H1 (cell line): ENCODE results near the gene CPPED1. TPM values are rescaled to one million over a fixed set of nuclear protein-coding genes. Genes with fewer than 3 reads are reported as not detected.

Experiments
- CTCF ChIA-PET: fragments of 300-600 bp; sonication (Branson Sonifier 250); formaldehyde crosslinking; loops from one replicate; lab custom pipeline; 2021; ENCODE audit not compliant: partially characterized antibody; lab: Charles Lee
- POLR2A ChIA-PET: fragments of 300-600 bp; sonication (Branson Sonifier 250); formaldehyde crosslinking; loops from one replicate; lab custom pipeline; 2021; ENCODE audit warnings: inconsistent platforms; ENCODE audit not compliant: partially characterized antibody; lab: Charles Lee
- DNase-seq, 2 experiments: peaks; one replicate each; pipeline versions ENCODE4 v3.0.0 to v3.0.0-alpha.2; 2010 to 2022; ENCODE audit warnings: low spot score in 2 of 2, low read depth in 1 of 2, mixed read lengths in 1 of 2
- FAIRE-seq: peaks from 2 replicates; lab custom pipeline; 2011; peaks lifted over from hg19 to GRCh38; lab: Jason Lieb, UNC
- H2AFZ ChIP-seq: 2 replicates; pipeline ENCODE4 v1.8.1; 2012; ENCODE audit warnings: low read length, inconsistent platforms
- H2AK5ac ChIP-seq: 2 replicates; pipeline ENCODE4 v1.6.1; 2013; ENCODE audit warnings: low read depth, low read length
- H2BK120ac ChIP-seq: replicated peaks from 2 replicates; pipeline ENCODE3; 2013; ENCODE audit warnings: low read depth, low read length, inconsistent platforms
- H2BK12ac ChIP-seq: 2 replicates; pipeline ENCODE4 v1.6.1; 2013; ENCODE audit warnings: low read depth, low read length
- H2BK15ac ChIP-seq: 2 replicates; pipeline ENCODE4 v1.6.1; 2013; ENCODE audit warnings: low read length
- H2BK20ac ChIP-seq: 2 replicates; pipeline ENCODE4 v1.6.1; 2013; ENCODE audit warnings: low read length
- H2BK5ac ChIP-seq: 2 replicates; pipeline ENCODE4 v1.6.1; 2013; ENCODE audit warnings: low read depth, low read length
- H3K14ac ChIP-seq: 2 replicates; pipeline ENCODE4 v1.6.1; 2013; ENCODE audit warnings: inconsistent platforms; ENCODE audit not compliant: insufficient read length
- H3K18ac ChIP-seq: 2 replicates; pipeline ENCODE4 v1.6.1; 2013; ENCODE audit warnings: low read length; ENCODE audit errors: extremely low read depth
- H3K23ac ChIP-seq: 2 replicates; pipeline ENCODE4 v1.6.1; 2013; ENCODE audit warnings: inconsistent platforms; ENCODE audit not compliant: insufficient read length
- H3K23me2 ChIP-seq: 2 replicates; pipeline ENCODE4 v1.6.1; 2013; ENCODE audit warnings: low read depth, low read length
- H3K27ac ChIP-seq: 2 replicates; pipeline ENCODE4 v1.6.1; 2011; ENCODE audit warnings: low read depth, low read length, inconsistent platforms
- H3K27me3 ChIP-seq, 4 experiments: replicated peaks in 1 of 4; 1 replicate in 1 of 4; 2 replicates in 3 of 4; pipeline versions ENCODE4 v1.6.1 to v1.8.1; 2011 to 2013; ENCODE audit warnings: low read length in 3 of 4, mild to moderate bottlenecking in 3 of 4, inconsistent platforms in 2 of 4, mixed read lengths in 2 of 4, moderate library complexity in 1 of 4; ENCODE audit not compliant: control insufficient read depth in 3 of 4, insufficient read depth in 3 of 4; ENCODE audit errors: extremely low read depth in 1 of 4
- H3K36me3 ChIP-seq, 4 experiments: 2 replicates each; pipeline versions ENCODE4 v1.6.1 to v1.8.1; 2011 to 2013; ENCODE audit warnings: mild to moderate bottlenecking in 4 of 4, low read length in 3 of 4, moderate library complexity in 2 of 4, control low read depth in 1 of 4, inconsistent platforms in 1 of 4; ENCODE audit not compliant: insufficient read depth in 4 of 4, control insufficient read depth in 2 of 4
- H3K4ac ChIP-seq: replicated peaks from 2 replicates; pipeline ENCODE3; 2013; ENCODE audit warnings: low read length, low read depth, mixed read lengths, inconsistent platforms; ENCODE audit not compliant: insufficient read length
- H3K4me1 ChIP-seq, 4 experiments: replicated peaks in 1 of 4; 1 replicate in 1 of 4; 2 replicates in 3 of 4; pipeline versions ENCODE4 v1.6.1 to v1.8.1; 2011 to 2013; ENCODE audit warnings: low read length in 3 of 4, inconsistent platforms in 2 of 4, mixed read lengths in 1 of 4; ENCODE audit not compliant: insufficient read depth in 4 of 4, control insufficient read depth in 3 of 4
- H3K4me2 ChIP-seq, 2 experiments: 2 replicates each; pipeline versions ENCODE4 v1.6.1 to v1.8.1; 2011 to 2013; ENCODE audit warnings: low read depth in 2 of 2, low read length in 2 of 2, control low read depth in 1 of 2, inconsistent platforms in 1 of 2, mild to moderate bottlenecking in 1 of 2; ENCODE audit not compliant: insufficient read depth in 1 of 2
- H3K4me3 ChIP-seq, 4 experiments: fragments of 200-600, 300-600 bp in 1 of 4; sonication (generic), shearing (Covaris generic), sonication (Bioruptor Twin) in 1 of 4; 2 replicates each; pipeline versions ENCODE4 v1.5.1 to v1.8.1; 2011 to 2016; ENCODE audit warnings: low read length in 4 of 4, low read depth in 3 of 4, control low read depth in 2 of 4, inconsistent platforms in 2 of 4, mild to moderate bottlenecking in 2 of 4, mixed read lengths in 1 of 4, moderate library complexity in 1 of 4; ENCODE audit not compliant: insufficient read depth in 2 of 4; ENCODE audit errors: extremely low read depth in 1 of 4
- H3K56ac ChIP-seq: replicated peaks from 2 replicates; pipeline ENCODE3; 2013; ENCODE audit warnings: low read depth, mild to moderate bottlenecking, mixed read lengths, low read length, inconsistent platforms; ENCODE audit not compliant: insufficient read length
- H3K79me1 ChIP-seq: 2 replicates; pipeline ENCODE4 v1.6.1; 2013; ENCODE audit warnings: low read depth, low read length, control low read depth
- H3K79me2 ChIP-seq, 2 experiments: 2 replicates each; pipeline versions ENCODE4 v1.6.1 to v1.8.1; 2012 to 2013; ENCODE audit warnings: low read length in 2 of 2, mild to moderate bottlenecking in 2 of 2, inconsistent platforms in 1 of 2; ENCODE audit not compliant: insufficient read depth in 2 of 2, control insufficient read depth in 1 of 2
- H3K9ac ChIP-seq, 4 experiments: replicated peaks in 1 of 4; 1 replicate in 1 of 4; 2 replicates in 3 of 4; pipeline versions ENCODE4 v1.6.1 to v1.8.1; 2011 to 2013; ENCODE audit warnings: low read depth in 3 of 4, low read length in 3 of 4, control low read depth in 2 of 4, mild to moderate bottlenecking in 2 of 4, moderate library complexity in 2 of 4, inconsistent platforms in 1 of 4; ENCODE audit errors: extremely low read depth in 1 of 4
- H3K9me3 ChIP-seq, 2 experiments: 2 replicates each; pipeline versions ENCODE4 v1.6.1 to v1.8.1; 2012 to 2013; ENCODE audit warnings: mild to moderate bottlenecking in 2 of 2, moderate library complexity in 2 of 2, control low read depth in 1 of 2, inconsistent platforms in 1 of 2, low read depth in 1 of 2, low read length in 1 of 2, mixed read lengths in 1 of 2; ENCODE audit not compliant: insufficient read depth in 2 of 2
- H4K20me1 ChIP-seq, 2 experiments: replicated peaks in 1 of 2; 2 replicates each; pipeline versions ENCODE3 to v1.8.1; 2011 to 2013; ENCODE audit warnings: inconsistent platforms in 2 of 2, low read length in 2 of 2, mild to moderate bottlenecking in 1 of 2; ENCODE audit not compliant: insufficient read depth in 2 of 2, control insufficient read depth in 1 of 2
- H4K5ac ChIP-seq: 2 replicates; pipeline ENCODE4 v1.6.1; 2013; ENCODE audit warnings: low read length, low read depth, mixed read lengths, inconsistent platforms; ENCODE audit not compliant: insufficient read length
- H4K8ac ChIP-seq: 2 replicates; pipeline ENCODE4 v1.8.0; 2013; ENCODE audit warnings: mild to moderate bottlenecking, moderate library complexity, low read length, inconsistent platforms; ENCODE audit not compliant: insufficient read depth; ENCODE audit errors: extremely low read depth
- H4K91ac ChIP-seq: replicated peaks from 2 replicates; pipeline ENCODE3; 2013; ENCODE audit warnings: low read length, mixed read lengths, inconsistent platforms; ENCODE audit not compliant: insufficient read length
- CREB1 ChIP-seq: IDR thresholded peaks from 2 replicates; pipeline ENCODE4 v1.6.1; 2012; ENCODE audit warnings: inconsistent platforms
- KDM1A ChIP-seq: fragments of 200-600, 300-600 bp; sonication (generic); IDR thresholded peaks from 2 replicates; pipeline ENCODE4 v1.7.1; 2016; ENCODE audit warnings: mild to moderate bottlenecking, low read length, borderline replicate concordance
- WGBS, 2 experiments: shearing (Covaris generic) in 1 of 2; methylation state at CpG; one replicate each; pipeline versions ENCODE4 v1.1.6 to v1.1.7; 2013 to 2015; ENCODE audit warnings: low lambda C conversion rate in 2 of 2, mixed read lengths in 2 of 2, inconsistent platforms in 1 of 2, low coverage in 1 of 2, missing lambda C conversion rate in 1 of 2; ENCODE audit not compliant: insufficient replicate concordance in 2 of 2, insufficient coverage in 1 of 2, insufficient read length in 1 of 2; ENCODE audit errors: extremely low coverage in 1 of 2, missing lambda C conversion rate in 1 of 2; 5-methylcytosine and 5-hydroxymethylcytosine counted together
- polyA plus RNA-seq, 7 experiments: library from polyadenylated mRNA; depleted of rRNA in 3 of 7; stranded (reverse) in 5 of 7; unstranded in 2 of 7; fragments of >200 nt in 5 of 7; fragments of 200-250 nt in 2 of 7; gene quantifications; 1 replicate in 5 of 7; 2 replicates in 1 of 7; 4 replicates in 1 of 7; pipeline versions ENCODE4 v1.2.1 to v1.2.3, GENCODE V29; 2011 to 2013; ENCODE audit warnings: missing spikeins in 2 of 7, mixed read lengths in 2 of 7
- total RNA-seq: library from RNA; stranded (reverse); fragmentation: NEBNext Ultra II Directional; extraction: Animal tissue kit (Norgen Biotek cat#: 25700); gene quantifications from 2 replicates; pipeline ENCODE4 v1.2.1, GENCODE V29; 2021

Gene CPPED1
- total and polyA plus RNA-seq, 2 of the 8 experiments (the other 6 are each of a cell fraction or from before 2014, with no cell fraction given): 3.5 to 11.2 TPM

- WGBS, 2 experiments: 77% methylated on average over 3 of the region's 3 CpGs; no CpG with 5 or more reads in 1 of the 2 experiments
These were observed 63.9 kb downstream of the CPPED1 start for GRCh38 chr16:12739738-12740137.

More at GRCh38 chr16:12739738-12740137, 63.9 kb downstream of the CPPED1 start:
- CTCF ChIA-PET: interaction anchor here (0.6 kb wide), 1 partner anchor 285 kb away, joined by 3 read pairs; no protein-coding TSS in a partner anchor
- Histone ChIP-seq H2BK5ac (no peak overlapping the region), H2AK5ac (no peak overlapping the region), H3K27me3 (no peaks in the 10 kb centered on the region), H2BK15ac (no peak overlapping the region), H3K18ac (no peak overlapping the region), H2BK12ac (no peak overlapping the region), H3K4ac (no peak overlapping the region), H3K79me1 (no peaks in the 10 kb centered on the region), H2AFZ (no peak overlapping the region), H3K9me3 (0 out of 4 replicates have a peak, but pooled peaks cover 0 to 5% of the 10 kb centered on the region in 2 experiments), H4K91ac (no peak overlapping the region), H2BK20ac (no peak overlapping the region), H3K27ac (no peak overlapping the region)
- POLR2A ChIA-PET: no interaction called here
- TF ChIP-seq CREB1: no peak
- TF ChIP-seq KDM1A: peak; percentile 56; the same call in 1 of the 2 replicates
- TF ChIP-seq, all 59 proteins: peak for 1
- Histone ChIP-seq H3K14ac (no peak overlapping the region), H3K56ac (no peak overlapping the region), H4K20me1 (peaks cover 0 to 2% of the 10 kb centered on the region in 2 experiments), H4K8ac (no peak overlapping the region), H3K36me3 (no peaks in the 10 kb centered on the region), H3K23ac (no peak overlapping the region), H3K4me3 (no peak overlapping the region), H3K79me2 (no peaks in the 10 kb centered on the region), H3K4me2 (no peak overlapping the region), H3K4me1 (no peaks in the 10 kb centered on the region), H4K5ac (no peak overlapping the region), H2BK120ac (no peak overlapping the region), H3K9ac (no peak overlapping the region), H3K23me2 (no peaks in the 10 kb centered on the region)
- no peak for FAIRE-seq
- no peak for DNase-seq
